HepG2 (cell line): ENCODE measurements around the gene CCDC88C.

Experiments used
- BHLHE40 ChIP-seq: IDR thresholded peaks from 2 replicates; pipeline ENCODE4 v1.6.1; 2011; ENCODE audit warnings: low read length, improper control_type of control experiment
- ESRRA ChIP-seq: sonication (generic); formaldehyde crosslinking; IDR thresholded peaks from 2 replicates; pipeline ENCODE4 v1.5.1; 2020; ENCODE audit warnings: mild to moderate bottlenecking, low read depth, missing genetic modification reagents
- HNRNPK ChIP-seq: fragments of 200-400 bp; formaldehyde crosslinking; IDR thresholded peaks from 2 replicates; pipeline ENCODE4 v1.6.1; 2018; ENCODE audit warnings: low read length, low read depth, moderate library complexity, mild to moderate bottlenecking; ENCODE audit not compliant: poor library complexity, severe bottlenecking
- KLF13 ChIP-seq: sonication (generic); formaldehyde crosslinking; IDR thresholded peaks from 2 replicates; pipeline ENCODE4 v1.4.0; 2020; ENCODE audit warnings: mild to moderate bottlenecking, missing genetic modification reagents
- MAX ChIP-seq: IDR thresholded peaks from 2 replicates; pipeline ENCODE4 v1.6.1; 2012; ENCODE audit warnings: inconsistent platforms
- MYC ChIP-seq: sonication (generic); formaldehyde crosslinking; IDR thresholded peaks from 2 replicates; pipeline ENCODE4 v1.9.0; 2021; ENCODE audit warnings: missing genetic modification reagents, borderline replicate concordance
- NR1H2 ChIP-seq: sonication (generic); formaldehyde crosslinking; IDR thresholded peaks from 2 replicates; pipeline ENCODE4 v1.8.1; 2022; ENCODE audit warnings: low read depth, missing genetic modification reagents, borderline replicate concordance
- NRL ChIP-seq: sonication (generic); formaldehyde crosslinking; IDR thresholded peaks from 2 replicates; pipeline ENCODE4 v1.5.0; 2020; ENCODE audit warnings: missing genetic modification reagents, mild to moderate bottlenecking, moderate library complexity, borderline replicate concordance
- RAD21 ChIP-seq: fragments of 450-650 bp; formaldehyde crosslinking; IDR thresholded peaks from 2 replicates; pipeline ENCODE4 v1.5.0; 2020; ENCODE audit warnings: mild to moderate bottlenecking
- RNF219 ChIP-seq: sonication (generic); formaldehyde crosslinking; IDR thresholded peaks from 2 replicates; pipeline ENCODE4 v1.5.0; 2020; ENCODE audit warnings: mild to moderate bottlenecking, missing genetic modification reagents
- RXRB ChIP-seq: IDR thresholded peaks from 2 replicates; pipeline ENCODE4 v1.6.1; 2016; ENCODE audit warnings: borderline replicate concordance, missing genetic modification reagents, missing compliant biosample characterization
- TCF7L2 ChIP-seq: IDR thresholded peaks from 2 replicates; pipeline ENCODE4 v1.6.1; 2011; ENCODE audit warnings: mild to moderate bottlenecking, low read depth, low read length, moderate library complexity
- ZNF24 ChIP-seq: fragments of 450-650 bp; IDR thresholded peaks from 2 replicates; pipeline ENCODE4 v1.6.1; 2017; ENCODE audit warnings: antibody characterized with exemption, mild to moderate bottlenecking
- TF ChIP-seq, protein P1 (sequence below), 2 experiments: sonication (generic) in 1 of 2; formaldehyde crosslinking in 1 of 2; IDR thresholded peaks; 2 replicates each; pipeline versions ENCODE4 v1.5.1 to v1.6.1; 2011 to 2020; ENCODE audit warnings: borderline replicate concordance in 1 of 2, low read depth in 1 of 2, low read length in 1 of 2, mild to moderate bottlenecking in 1 of 2, missing genetic modification reagents in 1 of 2, moderate library complexity in 1 of 2

GRCh38 chr14:91405241-91405721, 12.3 kb downstream of the CCDC88C start:
- no peak for TF ChIP-seq RXRB (CRISPR knock-in tag)
- TF ChIP-seq TCF7L2 = no peak
- TF ChIP-seq NR1H2 (CRISPR knock-in tag) = no peak
- no peak for TF ChIP-seq BHLHE40
- TF ChIP-seq, protein P1, sequence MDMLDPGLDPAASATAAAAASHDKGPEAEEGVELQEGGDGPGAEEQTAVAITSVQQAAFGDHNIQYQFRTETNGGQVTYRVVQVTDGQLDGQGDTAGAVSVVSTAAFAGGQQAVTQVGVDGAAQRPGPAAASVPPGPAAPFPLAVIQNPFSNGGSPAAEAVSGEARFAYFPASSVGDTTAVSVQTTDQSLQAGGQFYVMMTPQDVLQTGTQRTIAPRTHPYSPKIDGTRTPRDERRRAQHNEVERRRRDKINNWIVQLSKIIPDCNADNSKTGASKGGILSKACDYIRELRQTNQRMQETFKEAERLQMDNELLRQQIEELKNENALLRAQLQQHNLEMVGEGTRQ (IDR thresholded peaks at IDR 0.05; ENCODE audit: low read depth, low read length) = no peak
- TF ChIP-seq, protein P1 (CRISPR knock-in tag; IDR thresholded peaks at IDR 0.05; ENCODE audit: borderline replicate concordance) = no peak
- no peak for TF ChIP-seq ZNF24
- TF ChIP-seq MAX = no peak
- no peak for TF ChIP-seq ESRRA (CRISPR knock-in tag)
- TF ChIP-seq NRL (CRISPR knock-in tag) = no peak
- TF ChIP-seq RNF219 = no peak
- no peak for TF ChIP-seq MYC (CRISPR knock-in tag)
- no peak for TF ChIP-seq HNRNPK
- TF ChIP-seq KLF13 = no peak
- no peak for TF ChIP-seq RAD21 (CRISPR knock-in tag)
